Gastroesophageal sphincter (tissue), 4 donors: ENCODE data around the gene ARPC5L. TPM values are rescaled to one million over a fixed set of nuclear protein-coding genes. Genes with fewer than 3 reads are reported as not detected.
"Not testable (repeated sequence)": the region's sequence is repeated elsewhere in the genome, so short reads cannot be mapped to it uniquely, and the experiment has no call there.

Experiments
- ATAC-seq: fragments of 150-250 bp; one replicate; pipeline ENCODE4 v1.9.1; 2016; ENCODE audit warnings: mild to moderate bottlenecking, moderate library complexity
- H3K27ac ChIP-seq, 4 donors: fragments of 200-600 bp; sonication (generic) in 3 of 4; 1 replicate in 3 of 4; 2 replicates in 1 of 4; pipeline ENCODE4 v1.5.1; 2016 to 2019
- H3K27me3 ChIP-seq: fragments of 200-600 bp; sonication (generic); one replicate; pipeline ENCODE4 v1.5.1; 2019
- H3K36me3 ChIP-seq, 2 donors: fragments of 200-600 bp; sonication (generic); one replicate each; pipeline ENCODE4 v1.5.1; 2019; ENCODE audit warnings: control low read depth in 1 of 2
- H3K4me1 ChIP-seq, 3 donors: fragments of 200-600 bp; sonication (generic); 1 replicate in 2 of 3; 2 replicates in 1 of 3; pipeline ENCODE4 v1.5.1; 2016 to 2019; ENCODE audit warnings: control low read depth in 2 of 3
- H3K4me3 ChIP-seq, 2 donors: fragments of 200-600 bp; sonication (generic); one replicate each; pipeline ENCODE4 v1.5.1; 2019; ENCODE audit warnings: mild to moderate bottlenecking in 1 of 2, moderate library complexity in 1 of 2
- H3K9me3 ChIP-seq, 3 donors: fragments of 200-600 bp; sonication (generic); one replicate each; pipeline ENCODE4 v1.5.1; 2017 to 2019; ENCODE audit warnings: control low read depth in 2 of 3
- CTCF ChIP-seq, 4 experiments: fragments of 200-600 bp in 2 of 4; fragments of 450-650 bp in 2 of 4; sonication (generic) in 1 of 4; IDR thresholded peaks; one replicate each; pipeline ENCODE4 v1.5.1; 2017 to 2019; ENCODE audit warnings: antibody characterized with exemption in 4 of 4, mild to moderate bottlenecking in 2 of 4, moderate library complexity in 2 of 4
- EP300 ChIP-seq: sonication (generic); formaldehyde crosslinking; IDR thresholded peaks from one replicate; pipeline ENCODE4 v1.6.1; 2017; ENCODE audit warnings: antibody characterized with exemption, mild to moderate bottlenecking
- POLR2A ChIP-seq, 2 donors: fragments of 450-650 bp; IDR thresholded peaks; one replicate each; pipeline ENCODE4 v1.6.1; 2017; ENCODE audit warnings: antibody characterized with exemption in 2 of 2, mild to moderate bottlenecking in 2 of 2, moderate library complexity in 1 of 2
- POLR2AphosphoS5 ChIP-seq: sonication (generic); formaldehyde crosslinking; IDR thresholded peaks from one replicate; pipeline ENCODE4 v1.6.1; 2017; ENCODE audit warnings: antibody characterized with exemption
- WGBS, 2 donors: methylation state at CpG; one replicate each; pipeline ENCODE4 v1.1.5; 2018; ENCODE audit warnings: low coverage in 1 of 2; 5-methylcytosine and 5-hydroxymethylcytosine counted together
- total RNA-seq, 4 donors: library from RNA; depleted of rRNA; stranded (reverse); fragments of >200 nt; gene quantifications; one replicate each; pipeline ENCODE4 v1.1.0, GENCODE V29; 2016

Gene ARPC5L
- total RNA-seq, 4 donors from 2014 or later: 19.9 to 27.6 (median 20.3) TPM

- 80% methylated on average over 1 of the region's 18 CpGs; no CpG with 5 or more reads in 1 of the 2 donors for WGBS, 2 donors
- H3K27ac ChIP-seq: no peak overlapping the region
Observed at GRCh38 chr9:124840300-124840833, 21.6 kb upstream of the ARPC5L start.

GRCh38 chr9:124841075-124841821 is 20.7 kb upstream of the ARPC5L start:
- Histone ChIP-seq H3K4me1 (peaks cover 0 to 1% (median 0%) of the 10 kb centered on the region in 3 donors), H3K27ac (no peak overlapping the region), H3K9me3 (no peaks in the 10 kb centered on the region), H3K4me3 (no peak overlapping the region), H3K36me3 (no peaks in the 10 kb centered on the region), H3K27me3 (no peaks in the 10 kb centered on the region)
- ATAC-seq: no peak
- WGBS, 2 donors: 78% methylated on average over 9 of the region's 14 CpGs; no CpG with 5 or more reads in 1 of the 2 donors
- TF ChIP-seq EP300 (no peak), POLR2AphosphoS5 (no peak), CTCF (IDR thresholded peaks at IDR 0.05) (no peak), POLR2A (IDR thresholded peaks at IDR 0.05) (no peak)

More at GRCh38 chr9:124840300-124840833, 21.6 kb upstream of the ARPC5L start:
- TF ChIP-seq CTCF (IDR thresholded peaks at IDR 0.05) (no peak), POLR2AphosphoS5 (no peak), EP300 (no peak), POLR2A (IDR thresholded peaks at IDR 0.05) (no peak)
- no peak for ATAC-seq
- H3K27me3 ChIP-seq: no peaks in the 10 kb centered on the region
- H3K36me3 ChIP-seq: no peaks in the 10 kb centered on the region
- no peak overlapping the region for H3K4me3 ChIP-seq
- H3K9me3 ChIP-seq: no peaks in the 10 kb centered on the region
- peaks cover 0 to 10% (median 7%) of the 10 kb centered on the region in 3 donors for H3K4me1 ChIP-seq

- 76 to 87% methylated on average over 6 to 10 of the region's 11 CpGs for WGBS, 2 donors
- H3K9me3 ChIP-seq: no peaks in the 10 kb centered on the region
- no peaks in the 10 kb centered on the region for H3K36me3 ChIP-seq
- no peak for ATAC-seq
- H3K4me1 ChIP-seq: no peaks in the 10 kb centered on the region
- no peak overlapping the region for H3K4me3 ChIP-seq
- H3K27ac ChIP-seq: no peak overlapping the region
- H3K27me3 ChIP-seq: no peaks in the 10 kb centered on the region
- no peak for TF ChIP-seq POLR2AphosphoS5
- TF ChIP-seq EP300: no peak
- no peak for TF ChIP-seq CTCF (IDR thresholded peaks at IDR 0.05)
- TF ChIP-seq POLR2A (IDR thresholded peaks at IDR 0.05): no peak
Observed at GRCh38 chr9:124843456-124844034, 18.4 kb upstream of the ARPC5L start.

GRCh38 chr9:124844291-124844690 is 17.6 kb upstream of the ARPC5L start:
- no peaks in the 10 kb centered on the region for H3K4me1 ChIP-seq
- TF ChIP-seq EP300 (no peak), CTCF (IDR thresholded peaks at IDR 0.05) (no peak), POLR2AphosphoS5 (no peak), POLR2A (IDR thresholded peaks at IDR 0.05) (no peak)
- no peaks in the 10 kb centered on the region for H3K9me3 ChIP-seq
- H3K27ac ChIP-seq: no peak overlapping the region
- no peak overlapping the region for H3K4me3 ChIP-seq
- no peaks in the 10 kb centered on the region for H3K36me3 ChIP-seq
- 64 to 67% methylated on average over 3 of the region's 4 CpGs for WGBS, 2 donors
- ATAC-seq: no peak
- no peaks in the 10 kb centered on the region for H3K27me3 ChIP-seq

- WGBS, 2 donors: 93% methylated on average over 3 of the region's 9 CpGs; no CpG with 5 or more reads in 1 of the 2 donors
- H3K9me3 ChIP-seq, H3K4me3 ChIP-seq, ATAC-seq, H3K36me3 ChIP-seq, H3K27me3 ChIP-seq, H3K27ac ChIP-seq: not testable (repeated sequence)
- peaks cover 0 to 10% (median 0%) of the 10 kb centered on the region in 3 donors for H3K4me1 ChIP-seq
Observed at GRCh38 chr9:124846467-124846866, 15.5 kb upstream of the ARPC5L start.
